Tibial nerve (tissue), 4 donors: ENCODE data around the gene HRH3.

ENCODE experiments used
- EP300 ChIP-seq, 2 donors: sonication (generic); formaldehyde crosslinking; IDR thresholded peaks; one replicate each; pipeline ENCODE4 v1.6.1; 2017; ENCODE audit warnings: antibody characterized with exemption in 2 of 2, mild to moderate bottlenecking in 1 of 2
- POLR2A ChIP-seq, 2 donors: fragments of 450-650 bp; IDR thresholded peaks; one replicate each; pipeline ENCODE4 v1.6.1; 2017; ENCODE audit warnings: antibody characterized with exemption in 2 of 2, mild to moderate bottlenecking in 2 of 2, moderate library complexity in 2 of 2
- TF ChIP-seq, protein P1 (sequence below), 5 experiments: fragments of 200-600 bp in 3 of 5; fragments of 450-650 bp in 2 of 5; sonication (generic) in 3 of 5; IDR thresholded peaks; one replicate each; pipeline ENCODE4 v1.5.1; 2016 to 2019; ENCODE audit warnings: antibody characterized with exemption in 5 of 5, mild to moderate bottlenecking in 3 of 5, moderate library complexity in 2 of 5

DNA sequence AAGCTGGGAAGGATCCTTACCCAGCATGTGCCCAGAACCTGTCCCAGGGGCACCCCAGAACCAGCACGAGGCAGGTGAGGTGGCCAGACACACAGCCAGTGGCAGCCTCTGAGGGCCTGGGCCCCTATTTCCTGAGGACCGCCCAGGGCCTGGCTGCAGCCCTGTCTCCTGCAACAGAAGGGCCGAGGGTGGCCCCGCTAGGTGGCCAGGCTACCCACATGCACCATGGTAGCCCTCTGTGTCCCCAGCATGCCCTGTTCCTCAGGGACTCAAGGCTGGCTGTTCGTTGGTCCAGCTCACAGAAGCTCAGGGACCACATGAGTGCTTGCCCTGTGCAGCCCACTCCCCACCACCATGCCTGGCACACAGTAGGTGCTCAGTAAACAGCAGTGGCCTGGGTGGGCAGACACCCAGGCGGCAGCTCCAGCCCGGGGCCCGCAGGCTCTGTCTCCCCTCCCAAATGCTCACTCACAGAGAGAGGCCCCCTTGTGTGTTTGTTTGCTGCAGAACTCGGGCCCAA lies 8.2 kb downstream of the HRH3 start:
- TF ChIP-seq, protein P1, sequence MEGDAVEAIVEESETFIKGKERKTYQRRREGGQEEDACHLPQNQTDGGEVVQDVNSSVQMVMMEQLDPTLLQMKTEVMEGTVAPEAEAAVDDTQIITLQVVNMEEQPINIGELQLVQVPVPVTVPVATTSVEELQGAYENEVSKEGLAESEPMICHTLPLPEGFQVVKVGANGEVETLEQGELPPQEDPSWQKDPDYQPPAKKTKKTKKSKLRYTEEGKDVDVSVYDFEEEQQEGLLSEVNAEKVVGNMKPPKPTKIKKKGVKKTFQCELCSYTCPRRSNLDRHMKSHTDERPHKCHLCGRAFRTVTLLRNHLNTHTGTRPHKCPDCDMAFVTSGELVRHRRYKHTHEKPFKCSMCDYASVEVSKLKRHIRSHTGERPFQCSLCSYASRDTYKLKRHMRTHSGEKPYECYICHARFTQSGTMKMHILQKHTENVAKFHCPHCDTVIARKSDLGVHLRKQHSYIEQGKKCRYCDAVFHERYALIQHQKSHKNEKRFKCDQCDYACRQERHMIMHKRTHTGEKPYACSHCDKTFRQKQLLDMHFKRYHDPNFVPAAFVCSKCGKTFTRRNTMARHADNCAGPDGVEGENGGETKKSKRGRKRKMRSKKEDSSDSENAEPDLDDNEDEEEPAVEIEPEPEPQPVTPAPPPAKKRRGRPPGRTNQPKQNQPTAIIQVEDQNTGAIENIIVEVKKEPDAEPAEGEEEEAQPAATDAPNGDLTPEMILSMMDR (IDR thresholded peaks at IDR 0.05): no peak
- TF ChIP-seq POLR2A (IDR thresholded peaks at IDR 0.05): no peak
- TF ChIP-seq EP300 (IDR thresholded peaks at IDR 0.05): no peak
